Duodenal mucosa (tissue), 2 donors: Measurements from ENCODE around the gene MSX1.
"Not testable (repeated sequence)": the region's sequence is repeated elsewhere in the genome, so short reads cannot be mapped to it uniquely, and the experiment has no call there.

Source experiments
- H3K27ac ChIP-seq: one replicate; pipeline ENCODE4 v1.7.0; 2013; ENCODE audit warnings: low read depth, low read length
- H3K27me3 ChIP-seq, 2 donors: one replicate each; pipeline ENCODE4 v1.7.0; 2013; ENCODE audit warnings: low read length in 2 of 2, control low read depth in 1 of 2; ENCODE audit not compliant: insufficient read depth in 2 of 2, control insufficient read depth in 1 of 2
- H3K36me3 ChIP-seq, 2 donors: one replicate each; pipeline ENCODE4 v1.7.0; 2013; ENCODE audit warnings: low read length in 2 of 2, control low read depth in 1 of 2; ENCODE audit not compliant: insufficient read depth in 2 of 2, control insufficient read depth in 1 of 2
- H3K4me1 ChIP-seq, 2 donors: one replicate each; pipeline ENCODE4 v1.7.0; 2013; ENCODE audit warnings: low read length in 2 of 2, control low read depth in 1 of 2; ENCODE audit not compliant: insufficient read depth in 2 of 2, control insufficient read depth in 1 of 2
- H3K4me3 ChIP-seq, 2 donors: one replicate each; pipeline ENCODE4 v1.7.0; 2013; ENCODE audit warnings: low read length in 2 of 2, low read depth in 1 of 2
- H3K9ac ChIP-seq, 2 donors: one replicate each; pipeline ENCODE4 v1.7.0; 2013; ENCODE audit warnings: low read length in 2 of 2, low read depth in 1 of 2
- H3K9me3 ChIP-seq, 2 donors: one replicate each; pipeline ENCODE4 v1.7.0; 2013; ENCODE audit warnings: low read length in 2 of 2, control low read depth in 1 of 2; ENCODE audit not compliant: control insufficient read depth in 1 of 2

MSX1 gene

DNA sequence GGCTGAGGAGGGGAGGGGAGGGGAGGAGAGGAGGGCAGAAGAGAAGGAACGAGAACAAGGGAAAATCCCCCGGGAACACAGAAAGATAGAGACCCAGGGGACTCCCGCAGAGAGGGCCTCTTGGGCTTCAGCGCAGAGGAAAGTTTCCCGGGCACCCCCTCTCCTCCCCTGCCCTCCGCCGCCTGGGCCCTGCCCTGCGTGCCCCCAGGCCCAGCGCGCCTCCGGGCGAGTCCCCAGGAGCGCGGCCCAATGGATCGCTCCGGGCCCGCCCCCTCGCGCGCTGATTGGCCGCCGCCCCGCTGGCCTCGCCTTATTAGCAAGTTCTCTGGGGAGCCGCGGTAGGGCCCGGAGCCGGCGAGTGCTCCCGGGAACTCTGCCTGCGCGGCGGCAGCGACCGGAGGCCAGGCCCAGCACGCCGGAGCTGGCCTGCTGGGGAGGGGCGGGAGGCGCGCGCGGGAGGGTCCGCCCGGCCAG is at the start of gene MSX1:
MSX1 (plus strand) TSS at position 341 of the 474 bp plus-strand sequence. CDS start 235 bp downstream, outside the sequence.
- peaks cover 82 to 85% of the 10 kb centered on the region in 2 donors for H3K27me3 ChIP-seq
- H3K4me1 ChIP-seq: peaks cover 13 to 14% of the 10 kb centered on the region in 2 donors
- H3K9me3 ChIP-seq: no peaks in the 10 kb centered on the region
- no peaks in the 10 kb centered on the region for H3K36me3 ChIP-seq
- no peak within 1 kb of the TSS for H3K27ac ChIP-seq
- H3K4me3 ChIP-seq: peak within 1 kb of the TSS; percentile 73 to 86
- H3K9ac ChIP-seq: peak within 1 kb of the TSS; percentile 25 to 39

DNA sequence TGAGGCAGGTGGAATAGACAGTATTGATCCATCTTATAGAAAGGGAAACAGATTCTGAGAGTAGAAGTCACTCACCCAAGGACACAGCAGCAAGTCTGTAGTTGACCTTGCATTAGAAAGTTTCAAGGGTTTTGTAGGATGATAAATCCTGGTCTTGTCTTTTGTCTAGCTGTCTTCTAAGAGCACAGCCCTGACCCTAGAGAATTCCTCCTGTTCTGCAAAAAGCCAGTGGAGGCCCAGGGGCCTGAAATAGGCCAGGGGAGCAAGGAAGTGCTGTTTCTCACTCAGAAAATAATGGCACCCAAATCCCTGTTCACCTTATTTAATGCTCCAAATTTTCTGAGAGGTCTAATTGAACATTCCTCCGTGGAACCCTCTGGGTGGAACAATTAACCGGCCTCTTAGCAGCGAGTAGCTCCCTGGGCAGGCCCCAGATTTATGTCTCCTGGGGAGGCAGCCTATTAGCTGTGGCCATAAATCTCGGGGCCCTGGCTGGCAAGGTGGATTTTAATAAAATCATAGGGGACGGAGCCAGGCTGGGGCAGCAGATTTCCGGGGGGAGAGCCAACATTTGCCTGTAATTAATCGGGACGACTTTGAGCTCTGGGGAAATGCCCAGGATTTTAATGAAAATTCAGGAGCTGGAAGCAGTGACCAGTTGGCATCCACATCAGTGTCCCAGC is 49.2 kb upstream of the MSX1 start:
- Histone ChIP-seq H3K27ac (no peak overlapping the region), H3K9ac (no peak overlapping the region), H3K4me3 (no peak overlapping the region), H3K27me3 (no peaks in the 10 kb centered on the region), H3K9me3 (peaks cover 0 to 8% of the 10 kb centered on the region in 2 donors), H3K4me1 (no peaks in the 10 kb centered on the region), H3K36me3 (no peaks in the 10 kb centered on the region)

DNA sequence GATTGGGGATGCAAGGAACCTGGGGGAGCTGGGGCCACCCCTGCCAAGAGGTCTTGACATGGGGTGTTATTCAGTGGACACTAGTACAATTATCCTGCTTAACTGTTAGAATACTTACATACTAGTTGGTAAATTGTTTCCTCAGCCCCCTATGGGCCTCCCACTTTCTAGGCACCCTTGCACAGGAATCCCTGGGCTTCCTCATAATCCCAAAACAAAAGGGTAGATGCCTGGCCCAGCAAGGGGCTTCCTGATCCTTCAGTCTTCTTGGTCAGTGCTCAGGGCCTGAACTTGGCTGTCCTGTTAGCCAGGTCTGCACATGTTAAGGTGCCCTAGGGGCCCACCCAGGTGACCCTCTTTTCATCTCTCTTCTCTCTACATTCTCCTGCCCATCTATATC is 48.7 kb upstream of the MSX1 start:
- Histone ChIP-seq H3K36me3 (no peaks in the 10 kb centered on the region), H3K9ac (no peak overlapping the region), H3K27me3 (no peaks in the 10 kb centered on the region), H3K4me1 (no peaks in the 10 kb centered on the region), H3K4me3 (no peak overlapping the region), H3K27ac (no peak overlapping the region), H3K9me3 (peaks cover 0 to 8% of the 10 kb centered on the region in 2 donors)

DNA sequence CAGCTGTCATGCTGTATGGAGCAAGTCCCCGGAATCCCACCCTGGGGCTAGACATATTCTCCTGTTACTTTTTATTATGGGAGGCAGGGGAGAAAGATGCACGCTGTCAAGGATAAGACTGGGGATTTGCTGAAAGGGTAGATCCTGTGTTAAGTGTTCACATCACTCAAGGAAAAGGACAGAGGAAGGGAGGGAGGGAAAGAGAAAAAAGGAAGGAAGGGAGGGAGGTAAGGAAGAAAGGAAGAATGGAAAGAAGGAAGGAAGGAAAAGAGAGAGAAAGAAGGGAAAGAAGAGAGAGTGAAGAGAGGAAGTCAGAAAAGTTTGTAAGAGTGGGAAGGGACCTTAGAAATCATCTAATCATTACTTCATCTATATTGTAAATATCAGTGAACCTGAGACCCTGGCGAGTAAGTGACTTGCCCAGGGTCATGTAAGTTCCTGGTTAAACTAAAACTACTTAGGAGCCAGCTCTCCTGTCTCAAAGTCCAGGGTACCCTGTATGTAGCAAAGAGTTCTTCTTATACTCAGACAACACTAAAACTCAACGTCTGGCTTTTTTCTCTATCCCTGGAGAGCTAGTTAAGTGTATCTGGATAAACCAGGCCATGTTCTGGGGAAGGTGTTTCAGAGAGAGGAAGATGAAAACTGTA is 47.2 kb upstream of the MSX1 start:
- H3K4me1 ChIP-seq: no peaks in the 10 kb centered on the region

DNA sequence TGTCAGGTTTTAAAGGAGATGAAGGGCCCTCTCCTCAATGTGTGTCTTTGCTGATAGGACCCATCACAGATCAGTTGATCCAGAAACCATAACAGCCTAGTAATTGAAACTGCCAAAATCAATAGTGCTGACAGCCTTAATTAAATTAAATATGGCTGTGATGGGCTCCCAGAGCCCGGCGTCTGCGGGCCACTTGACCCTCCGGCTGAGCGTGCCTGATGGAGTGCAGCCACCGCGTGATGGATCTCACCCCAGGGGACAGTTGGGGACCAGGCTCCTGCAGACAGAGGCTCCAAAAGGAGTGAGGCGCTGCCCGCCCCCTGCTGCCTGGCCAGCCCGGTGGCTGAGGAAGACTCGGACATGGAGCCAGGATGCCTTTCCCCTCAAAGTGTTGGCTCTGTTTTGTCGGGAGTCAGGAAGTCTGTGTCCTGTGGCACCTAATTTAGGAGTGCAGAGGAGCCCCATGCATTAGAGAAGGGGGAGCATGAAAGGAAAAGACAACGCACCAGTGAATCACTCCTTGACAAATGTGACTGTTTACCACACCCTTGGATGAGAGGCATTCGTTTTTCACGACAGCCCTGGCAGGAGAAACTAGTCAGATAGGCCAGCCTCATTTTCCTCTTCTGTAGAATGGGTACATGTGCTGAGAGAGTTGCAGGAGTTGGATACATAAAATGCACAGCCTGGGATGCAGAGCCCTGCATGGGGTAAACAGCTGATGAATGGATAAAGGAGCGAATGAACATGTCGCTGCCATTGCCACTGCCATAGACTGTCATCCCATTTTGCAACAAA is 40.9 kb upstream of the MSX1 start:
- H3K4me1 ChIP-seq: no peaks in the 10 kb centered on the region
- no peaks in the 10 kb centered on the region for H3K27me3 ChIP-seq
- no peaks in the 10 kb centered on the region for H3K36me3 ChIP-seq
- H3K27ac ChIP-seq: no peak overlapping the region
- no peaks in the 10 kb centered on the region for H3K9me3 ChIP-seq
- no peak overlapping the region for H3K9ac ChIP-seq
- H3K4me3 ChIP-seq: no peak overlapping the region

More for the DNA sequence above, 47.2 kb upstream of the MSX1 start:
- Histone ChIP-seq H3K9ac (no peak overlapping the region), H3K27ac (no peak overlapping the region), H3K36me3 (no peaks in the 10 kb centered on the region), H3K27me3 (no peaks in the 10 kb centered on the region), H3K4me3 (no peak overlapping the region), H3K9me3 (peaks cover 0 to 8% of the 10 kb centered on the region in 2 donors)

DNA sequence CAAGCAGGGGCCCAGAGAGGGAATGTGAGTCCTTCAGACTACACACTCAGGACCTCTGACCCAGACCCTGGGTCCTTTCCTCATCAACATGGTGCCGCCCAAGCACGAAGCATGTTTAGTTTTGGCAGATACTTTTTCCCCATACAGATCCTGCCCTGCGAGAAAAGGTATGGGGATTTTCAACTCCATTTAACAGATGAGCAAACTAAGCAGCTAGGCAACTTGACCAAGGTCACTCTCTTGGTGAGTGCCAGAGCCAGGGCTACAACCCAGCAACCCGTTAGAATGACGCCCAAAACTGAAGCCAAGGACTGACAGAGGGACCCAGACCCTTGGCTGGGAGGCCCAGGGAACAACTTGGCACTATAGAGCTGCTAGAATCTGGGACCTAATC is 40.3 kb upstream of the MSX1 start:
- Histone ChIP-seq H3K9me3 (no peaks in the 10 kb centered on the region), H3K4me3 (no peak overlapping the region), H3K27ac (no peak overlapping the region), H3K27me3 (no peaks in the 10 kb centered on the region), H3K36me3 (no peaks in the 10 kb centered on the region), H3K4me1 (no peaks in the 10 kb centered on the region), H3K9ac (no peak overlapping the region)

DNA sequence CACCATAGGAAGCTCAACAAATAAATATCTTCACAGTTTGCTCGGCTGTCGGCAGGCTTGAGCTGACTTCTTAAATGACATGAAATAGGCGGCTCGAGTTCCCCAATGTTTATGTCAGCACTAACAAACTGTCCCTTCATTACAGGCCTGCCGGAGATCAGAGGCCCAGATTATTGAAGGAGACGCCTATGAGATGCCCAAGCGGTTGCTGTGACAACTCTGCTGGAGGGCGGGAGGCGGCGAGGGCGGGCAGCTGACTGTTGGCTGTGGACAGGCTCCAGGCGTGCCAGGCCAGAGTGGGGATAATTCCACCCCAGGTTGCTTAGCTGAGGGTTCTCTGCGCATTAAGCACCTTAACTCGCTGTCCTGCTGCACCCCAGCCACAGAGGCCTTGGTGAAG is 39.2 kb upstream of the MSX1 start:
- Histone ChIP-seq H3K9me3 (no peaks in the 10 kb centered on the region), H3K36me3 (no peaks in the 10 kb centered on the region), H3K27ac (no peak overlapping the region), H3K27me3 (no peaks in the 10 kb centered on the region), H3K4me3 (no peak overlapping the region), H3K4me1 (no peaks in the 10 kb centered on the region), H3K9ac (no peak overlapping the region)

DNA sequence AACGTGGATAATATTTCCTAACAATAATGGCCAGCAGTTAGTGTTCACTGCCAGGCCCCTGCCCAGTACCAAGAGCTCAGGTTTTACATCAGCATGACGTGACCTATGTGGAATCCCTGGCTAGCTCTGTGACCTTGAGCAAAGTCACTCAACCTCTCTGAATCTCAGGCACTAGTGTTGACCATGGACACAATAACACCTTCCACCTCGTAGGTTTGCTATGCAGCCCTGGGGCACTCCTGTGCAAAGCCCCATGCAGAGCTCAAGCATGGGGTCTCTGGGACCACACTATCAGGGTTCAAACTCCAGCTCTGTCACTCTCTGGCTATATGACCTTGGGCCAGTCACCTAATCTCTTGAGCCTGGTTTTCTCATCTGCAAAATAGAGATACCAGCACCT is 38.7 kb upstream of the MSX1 start:
- no peak overlapping the region for H3K9ac ChIP-seq
- H3K9me3 ChIP-seq: no peaks in the 10 kb centered on the region
- no peak overlapping the region for H3K4me3 ChIP-seq
- H3K27ac ChIP-seq: no peak overlapping the region
- H3K36me3 ChIP-seq: no peaks in the 10 kb centered on the region
- no peaks in the 10 kb centered on the region for H3K27me3 ChIP-seq
- no peaks in the 10 kb centered on the region for H3K4me1 ChIP-seq

DNA sequence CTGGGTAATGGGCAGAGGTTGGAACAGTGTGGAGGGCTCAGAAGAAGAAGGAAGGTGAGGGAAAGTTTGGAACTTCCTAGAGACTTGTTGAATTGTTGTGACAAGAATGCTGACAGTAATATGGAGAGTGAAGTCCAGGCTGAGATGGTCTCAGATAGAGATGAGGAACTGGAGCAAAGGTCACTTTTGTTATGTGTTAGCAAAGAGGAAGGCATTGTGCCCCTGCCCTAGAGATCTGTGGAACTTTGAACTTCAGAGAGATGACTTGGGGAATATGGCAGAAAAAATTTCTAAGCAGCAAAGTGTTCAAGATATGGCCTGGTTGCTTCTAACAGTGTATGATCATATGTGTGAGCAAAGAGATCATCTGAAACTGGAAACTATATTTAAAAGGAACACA is 37.9 kb upstream of the MSX1 start:
- H3K4me1 ChIP-seq: no peaks in the 10 kb centered on the region

DNA sequence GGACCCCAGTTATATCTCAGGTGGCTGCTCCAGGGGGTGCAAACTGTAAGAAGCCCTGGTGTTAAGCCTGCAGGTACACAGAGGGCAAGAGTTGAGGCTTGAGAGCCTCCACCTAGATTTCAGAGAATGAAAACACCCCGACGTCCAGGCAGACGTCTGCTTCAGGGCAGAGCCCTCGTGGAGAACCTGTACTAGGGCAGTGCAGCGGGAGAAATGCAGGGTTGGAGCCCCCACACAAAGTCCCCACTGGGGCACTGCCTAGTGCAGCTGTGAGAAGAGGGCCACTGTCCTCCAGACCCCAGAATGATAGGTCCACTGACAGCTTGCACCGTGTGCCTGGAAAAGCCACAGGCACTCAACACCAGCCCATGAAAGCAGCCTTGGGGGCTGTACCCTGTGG is 37.2 kb upstream of the MSX1 start:
- H3K27me3 ChIP-seq, H3K27ac ChIP-seq, H3K4me1 ChIP-seq, H3K9me3 ChIP-seq, H3K9ac ChIP-seq, H3K4me3 ChIP-seq, H3K36me3 ChIP-seq: not testable (repeated sequence)

More for the DNA sequence above, 37.9 kb upstream of the MSX1 start:
- H3K36me3 ChIP-seq: no peaks in the 10 kb centered on the region
- H3K27me3 ChIP-seq: no peaks in the 10 kb centered on the region
- no peak overlapping the region for H3K4me3 ChIP-seq
- no peak overlapping the region for H3K27ac ChIP-seq
- H3K9me3 ChIP-seq: no peaks in the 10 kb centered on the region
- H3K9ac ChIP-seq: no peak overlapping the region
